GM18951 (cell line): ENCODE data around the gene MRPL54.

Experiments
- POLR2A ChIP-seq: IDR thresholded peaks from 4 replicates; pipeline ENCODE4 v1.6.1; 2011; ENCODE audit warnings: mild to moderate bottlenecking; ENCODE audit not compliant: insufficient read length, insufficient read depth; ENCODE audit errors: extremely low read depth
- in situ Hi-C: fragments of 300-500 bp; cut with MboI; formaldehyde crosslinking; loops from one replicate; pipeline ENCODE4 v1.12.0; 2022; ENCODE audit warnings: low sequenced_read_pairs, mixed read lengths, inconsistent platforms; ENCODE audit not compliant: unreplicated experiment

Gene MRPL54

GRCh38 chr19:3762501-3763459 lies at the start of gene MRPL54:
Gene MRPL54 (plus strand): TSS chr19:3762682. CDS start chr19:3762701, 19 bp downstream.
- in situ Hi-C loops: no loop called here
- peak; percentile 84 for TF ChIP-seq POLR2A

DNA sequence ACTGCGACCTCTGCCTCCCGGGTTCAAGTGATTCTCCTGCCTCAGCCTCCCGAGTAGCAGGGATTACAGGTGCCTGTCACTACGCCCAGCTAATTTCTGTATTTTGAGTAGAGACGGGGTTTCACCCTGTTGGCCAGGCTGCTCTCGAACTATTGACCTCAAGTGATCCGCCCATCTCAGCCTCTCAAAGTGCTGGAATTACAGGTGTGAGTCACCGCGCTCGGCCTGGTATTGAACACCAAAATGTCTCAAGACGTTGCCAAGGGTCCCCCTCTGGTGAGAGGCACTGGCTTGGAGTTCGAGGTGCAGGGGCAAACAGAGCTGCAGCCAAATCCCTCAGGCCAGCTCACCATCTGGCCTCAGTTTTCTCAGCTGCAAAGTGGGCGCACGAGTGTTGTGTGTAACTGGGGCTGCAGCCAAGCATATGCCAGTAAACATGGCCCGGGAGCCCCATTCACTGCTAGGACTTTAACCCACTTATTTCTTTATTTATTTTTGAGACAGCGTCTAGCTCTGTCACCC lies 46.3 kb upstream of the MRPL54 start:
- no peak for TF ChIP-seq POLR2A
- in situ Hi-C loops: no loop called here

- no peak for TF ChIP-seq POLR2A
- in situ Hi-C loops: no loop called here
These were observed 42.6 kb upstream of the MRPL54 start for GRCh38 chr19:3719868-3720267.

DNA sequence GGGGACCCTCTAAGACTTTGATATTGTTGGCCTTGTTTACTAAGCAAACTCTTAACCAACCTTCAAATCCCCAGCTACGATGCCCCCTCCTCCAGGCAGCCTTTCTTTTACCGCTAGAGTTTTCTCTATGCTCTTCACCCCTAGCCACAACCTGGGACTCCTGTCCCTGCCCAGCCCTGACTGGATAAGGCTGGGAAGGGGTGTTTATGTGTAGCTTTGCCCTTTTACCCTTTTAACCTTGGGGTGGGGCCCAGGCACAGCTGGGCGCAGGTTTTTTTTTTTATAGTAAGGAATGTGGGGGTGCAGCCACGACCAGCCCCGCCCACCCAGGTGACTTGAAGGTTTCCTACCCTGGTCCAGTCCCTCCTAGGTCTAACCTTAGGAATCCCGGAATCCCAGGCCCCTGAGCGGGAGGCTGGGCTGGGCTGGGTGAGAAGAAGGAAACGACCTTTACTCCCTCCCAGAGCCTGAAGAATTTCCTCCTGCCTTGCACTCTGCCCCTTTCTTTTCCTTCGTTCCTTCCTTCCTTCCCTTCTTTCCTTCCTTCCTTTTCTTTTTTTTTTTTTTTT lies 42.0 kb upstream of the MRPL54 start:
- in situ Hi-C loops: no loop called here
- TF ChIP-seq POLR2A: no peak

- in situ Hi-C loops: no loop called here
These were observed 41.2 kb upstream of the MRPL54 start for GRCh38 chr19:3721131-3721886.

GRCh38 chr19:3721887-3722442 lies 40.5 kb upstream of the MRPL54 start:
- in situ Hi-C loops: no loop called here
- no peak for TF ChIP-seq POLR2A

More at GRCh38 chr19:3721131-3721886, 41.2 kb upstream of the MRPL54 start:
- no peak for TF ChIP-seq POLR2A

DNA sequence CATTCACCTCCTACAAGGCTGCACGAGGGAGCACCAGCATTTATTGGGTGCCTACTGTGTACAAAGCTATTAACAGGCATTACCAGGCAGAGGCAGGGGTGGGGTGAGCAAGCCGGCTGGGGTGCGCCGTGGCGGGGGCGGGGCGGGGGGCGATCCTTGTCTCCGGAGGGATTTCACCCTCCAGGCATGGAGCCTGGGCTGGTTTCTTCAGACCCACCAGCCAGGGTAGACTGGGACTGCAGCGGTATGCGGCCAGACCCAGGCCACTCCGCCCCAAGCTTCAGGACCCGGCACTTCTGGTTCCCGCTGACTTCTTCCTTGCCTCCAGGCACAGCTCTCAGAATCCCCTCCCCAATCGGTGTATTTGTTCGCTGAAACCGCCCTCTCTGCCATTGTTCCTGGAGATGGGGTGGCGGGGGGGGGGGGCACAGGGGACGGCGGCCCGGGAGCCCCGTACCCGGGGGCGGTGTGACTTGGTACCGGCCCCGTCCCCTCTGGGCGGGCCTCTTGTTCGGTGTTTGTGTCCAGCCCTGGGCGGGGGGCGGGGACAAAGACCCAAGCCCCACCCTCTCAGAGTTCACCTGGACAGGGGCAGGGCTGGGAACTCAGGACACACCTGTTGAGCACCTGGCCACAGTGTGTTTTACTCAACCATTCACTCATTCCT lies 39.9 kb upstream of the MRPL54 start:
- TF ChIP-seq POLR2A: no peak
- in situ Hi-C loops: no loop called here

GRCh38 chr19:3723110-3723488 lies 39.4 kb upstream of the MRPL54 start:
- no peak for TF ChIP-seq POLR2A
- in situ Hi-C loops: no loop called here

DNA sequence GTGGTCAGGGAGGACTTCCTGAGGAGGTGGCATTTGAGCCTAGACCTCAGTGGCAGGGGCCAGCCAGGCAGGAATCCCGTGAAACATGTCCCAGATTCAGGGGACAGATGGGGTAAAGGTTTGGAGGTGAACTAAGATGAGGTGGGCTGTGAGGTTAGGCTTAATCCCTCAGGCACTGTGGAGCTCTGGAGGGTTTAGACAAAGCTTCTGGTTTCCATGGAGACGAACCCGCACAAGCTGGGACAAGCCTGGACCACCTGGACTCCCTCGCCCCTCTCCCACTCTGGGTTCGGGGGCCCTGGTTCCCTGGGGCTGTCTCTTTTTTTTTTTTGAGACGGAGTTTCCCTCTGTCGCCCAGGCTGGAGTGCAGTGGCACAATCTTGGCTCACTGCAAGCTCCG lies 38.6 kb upstream of the MRPL54 start:
- TF ChIP-seq POLR2A: no peak
- in situ Hi-C loops: no loop called here

DNA sequence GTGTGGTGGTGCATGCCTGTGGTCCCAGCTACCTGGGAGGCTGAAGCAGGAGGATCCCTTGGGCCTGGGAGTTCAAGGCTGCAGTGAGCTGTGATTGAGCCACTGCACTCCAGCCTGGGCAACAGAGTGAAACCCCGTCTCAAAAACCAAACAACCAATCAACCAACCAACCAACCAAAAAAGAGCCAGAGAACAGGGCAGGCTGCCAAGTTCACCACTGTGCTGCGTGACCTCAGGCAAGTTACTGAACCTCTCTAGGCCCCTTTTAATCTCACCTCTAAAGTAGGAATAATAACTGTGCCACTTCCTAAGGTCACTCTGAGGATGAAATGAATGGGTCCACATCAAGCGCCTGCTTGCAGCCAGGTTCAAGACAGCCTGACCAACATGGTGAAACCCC lies 37.4 kb upstream of the MRPL54 start:
- no peak for TF ChIP-seq POLR2A
- in situ Hi-C loops: no loop called here

DNA sequence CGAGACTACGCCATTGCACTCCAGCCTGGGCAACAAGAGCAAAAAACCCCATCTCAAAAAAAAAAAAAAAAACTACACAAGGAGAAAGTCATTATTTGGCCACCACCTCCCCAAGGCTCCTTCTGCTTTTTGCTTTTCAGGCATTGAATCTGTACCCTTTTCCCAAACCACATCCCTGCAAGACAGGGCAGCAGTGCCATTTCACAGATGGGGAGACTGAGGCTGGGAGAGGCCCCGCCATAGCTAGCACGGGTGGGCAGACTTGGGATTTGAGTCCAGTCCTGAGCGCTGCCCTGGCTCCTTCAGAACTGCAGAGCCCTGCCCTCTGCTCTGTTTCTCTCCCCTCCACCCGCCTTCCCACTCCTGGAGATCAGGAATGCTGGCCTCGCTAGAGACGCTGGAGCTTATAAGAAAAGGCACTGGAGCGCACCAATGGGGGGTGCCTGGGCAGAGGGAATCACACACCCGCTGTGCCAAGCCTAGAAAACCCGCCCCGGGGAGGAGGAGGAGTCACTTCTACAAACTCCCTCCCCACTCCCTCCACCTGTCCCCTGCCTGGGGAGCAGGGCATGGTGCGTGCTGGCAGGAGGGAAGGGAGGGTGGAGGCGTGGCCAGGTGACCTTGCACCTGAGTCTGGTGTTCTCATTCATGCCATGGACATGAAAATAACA lies 36.7 kb upstream of the MRPL54 start:
- in situ Hi-C loops: no loop called here
- no peak for TF ChIP-seq POLR2A

GRCh38 chr19:3730457-3730958 lies 32.0 kb upstream of the MRPL54 start:
- in situ Hi-C loops: no loop called here
- no peak for TF ChIP-seq POLR2A

- TF ChIP-seq POLR2A: no peak
- in situ Hi-C loops: no loop called here
These were observed 30.4 kb upstream of the MRPL54 start for GRCh38 chr19:3732108-3732507.
